ENCODE measurements around the gene ACTG1. TPM values are rescaled to one million over a fixed set of nuclear protein-coding genes. Genes with fewer than 3 reads are reported as not detected.

ACTG1 gene
- total RNA-seq, 1 donor from 2014 or later, result 2,441 TPM

DNA sequence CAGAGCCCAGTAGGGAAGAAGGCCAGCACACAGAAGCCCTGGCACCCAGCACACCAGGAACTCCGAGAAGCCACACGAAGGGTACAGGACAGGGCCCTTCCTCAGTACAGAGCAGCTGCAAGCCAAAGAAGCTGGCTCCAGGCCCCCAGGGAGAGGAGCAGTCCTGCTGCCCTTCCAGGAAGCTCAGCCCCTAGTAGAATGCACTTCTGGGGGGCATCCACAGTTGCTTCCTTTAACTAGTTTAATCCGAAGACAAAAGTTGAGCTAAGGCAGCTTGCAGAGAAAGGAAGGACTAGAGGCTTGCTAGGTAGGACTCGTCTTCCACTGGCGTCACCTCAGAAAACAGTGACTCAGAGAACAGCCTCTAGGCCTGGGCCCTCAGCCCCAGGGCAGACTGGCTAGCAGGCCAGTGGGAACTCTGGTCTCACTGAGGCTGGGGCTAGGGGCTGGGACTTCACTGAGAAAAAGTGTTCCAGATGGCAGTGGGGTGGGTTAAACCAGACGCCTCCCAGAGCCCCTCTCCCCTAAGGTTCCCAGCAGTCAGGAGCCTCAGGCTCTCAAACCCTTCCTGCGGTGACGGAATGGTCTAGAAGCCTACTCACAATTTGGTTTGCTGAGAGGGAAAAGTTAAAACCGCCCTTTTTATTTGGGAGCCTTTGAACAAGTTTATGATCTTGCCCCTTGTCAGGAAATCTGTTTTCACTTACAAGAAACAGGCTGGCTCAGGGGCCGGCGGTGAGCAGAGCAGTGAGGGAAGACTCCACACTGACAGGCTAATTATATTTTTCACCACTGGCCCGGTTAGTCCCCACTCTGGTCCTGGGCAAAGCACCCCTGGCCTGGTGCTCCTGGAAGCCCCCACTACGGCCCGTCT lies 41.4 kb downstream of the ACTG1 start:
- Histone ChIP-seq H3K36me3 (no peaks in the 10 kb centered on the region), H3K4me1 (peaks cover 16% of the 10 kb centered on the region), H3K27ac (peak overlapping the region; percentile 62), H3K9me3 (no peaks in the 10 kb centered on the region), H3K27me3 (no peaks in the 10 kb centered on the region), H3K4me3 (peak overlapping the region; percentile 34 to 38)
- no peak for DNase-seq (ENCODE audit: extremely low spot score in 2 of 2)
- intact Hi-C loops (cut with DNase I), result no loop called here
- TF ChIP-seq POLR2AphosphoS5 (IDR thresholded peaks at IDR 0.05; ENCODE audit: insufficient read depth in 1 of 2, low read depth in 1 of 2) (no peak), POLR2A (IDR thresholded peaks at IDR 0.05) (no peak)
- TF ChIP-seq, protein P1, sequence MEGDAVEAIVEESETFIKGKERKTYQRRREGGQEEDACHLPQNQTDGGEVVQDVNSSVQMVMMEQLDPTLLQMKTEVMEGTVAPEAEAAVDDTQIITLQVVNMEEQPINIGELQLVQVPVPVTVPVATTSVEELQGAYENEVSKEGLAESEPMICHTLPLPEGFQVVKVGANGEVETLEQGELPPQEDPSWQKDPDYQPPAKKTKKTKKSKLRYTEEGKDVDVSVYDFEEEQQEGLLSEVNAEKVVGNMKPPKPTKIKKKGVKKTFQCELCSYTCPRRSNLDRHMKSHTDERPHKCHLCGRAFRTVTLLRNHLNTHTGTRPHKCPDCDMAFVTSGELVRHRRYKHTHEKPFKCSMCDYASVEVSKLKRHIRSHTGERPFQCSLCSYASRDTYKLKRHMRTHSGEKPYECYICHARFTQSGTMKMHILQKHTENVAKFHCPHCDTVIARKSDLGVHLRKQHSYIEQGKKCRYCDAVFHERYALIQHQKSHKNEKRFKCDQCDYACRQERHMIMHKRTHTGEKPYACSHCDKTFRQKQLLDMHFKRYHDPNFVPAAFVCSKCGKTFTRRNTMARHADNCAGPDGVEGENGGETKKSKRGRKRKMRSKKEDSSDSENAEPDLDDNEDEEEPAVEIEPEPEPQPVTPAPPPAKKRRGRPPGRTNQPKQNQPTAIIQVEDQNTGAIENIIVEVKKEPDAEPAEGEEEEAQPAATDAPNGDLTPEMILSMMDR (IDR thresholded peaks at IDR 0.05), result no peak

DNA sequence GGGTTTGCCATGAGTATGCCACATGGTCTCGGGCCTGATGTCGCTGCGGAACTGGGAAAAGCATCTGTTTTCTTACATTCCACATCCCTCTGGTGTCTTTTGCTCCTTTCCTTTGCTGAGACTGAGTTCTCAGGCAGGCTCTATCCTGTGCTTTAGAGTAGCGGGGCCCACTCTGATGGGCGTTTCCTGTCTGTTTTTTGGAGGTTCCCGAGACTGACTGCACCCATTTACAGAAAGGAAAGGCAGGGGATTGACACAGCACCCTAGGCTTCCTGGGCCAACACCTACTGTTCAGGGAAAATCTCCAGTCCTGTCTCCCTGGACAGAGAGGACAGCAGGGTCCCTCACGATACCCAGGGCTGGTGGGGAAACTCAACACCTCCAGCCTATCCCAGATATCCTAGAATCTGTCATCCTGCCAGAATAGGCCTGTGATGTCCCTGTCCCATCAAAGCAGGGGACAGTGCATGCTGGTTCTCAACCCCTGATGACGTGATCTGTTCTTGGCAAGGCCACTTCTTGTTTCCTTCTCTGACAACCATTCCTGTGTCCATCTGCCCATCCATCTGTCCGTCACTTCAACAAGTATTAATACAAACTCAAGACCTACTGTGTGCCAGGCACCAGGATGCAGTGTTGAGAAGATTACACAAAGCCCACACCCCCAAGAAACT lies 42.2 kb downstream of the ACTG1 start:
- H3K36me3 ChIP-seq, result no peaks in the 10 kb centered on the region
- no peak for TF ChIP-seq POLR2AphosphoS5 (IDR thresholded peaks at IDR 0.05; ENCODE audit: insufficient read depth in 1 of 2, low read depth in 1 of 2)
- no peak overlapping the region for H3K4me3 ChIP-seq
- H3K27ac ChIP-seq, result peak overlapping the region; percentile 62
- no peaks in the 10 kb centered on the region for H3K9me3 ChIP-seq
- no peak for DNase-seq (ENCODE audit: extremely low spot score in 2 of 2)
- H3K27me3 ChIP-seq, result no peaks in the 10 kb centered on the region
- intact Hi-C loops (cut with DNase I), result no loop called here
- peaks cover 16% of the 10 kb centered on the region for H3K4me1 ChIP-seq

DNA sequence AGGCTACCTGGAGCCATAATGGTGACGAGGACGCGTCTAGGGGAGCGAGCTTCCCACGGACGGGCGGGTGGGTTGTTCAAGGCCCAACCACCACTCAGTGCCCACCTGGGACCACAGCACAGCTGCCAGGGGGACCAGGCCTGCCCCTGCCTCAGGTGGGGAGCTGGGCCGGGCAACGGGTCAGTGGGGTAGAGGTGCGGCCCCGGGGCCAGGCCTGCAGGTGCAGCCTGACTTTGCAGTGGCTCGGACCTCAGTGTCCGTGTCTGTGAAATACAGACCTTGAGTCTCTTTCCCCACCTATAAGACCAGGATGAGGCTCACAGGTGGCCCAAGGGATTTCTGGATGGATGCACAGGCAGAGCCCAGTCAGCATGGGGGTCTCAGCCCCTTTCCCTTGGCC lies 43.3 kb downstream of the ACTG1 start:
- Histone ChIP-seq H3K27me3 (no peaks in the 10 kb centered on the region), H3K27ac (no peak overlapping the region), H3K9me3 (no peaks in the 10 kb centered on the region), H3K4me3 (no peak overlapping the region), H3K36me3 (no peaks in the 10 kb centered on the region), H3K4me1 (peaks cover 16% of the 10 kb centered on the region)
- no peak for DNase-seq (ENCODE audit: extremely low spot score in 2 of 2)
- intact Hi-C loops (cut with DNase I), result no loop called here
- TF ChIP-seq, protein P1 (IDR thresholded peaks at IDR 0.05), result no peak
- TF ChIP-seq POLR2AphosphoS5 (IDR thresholded peaks at IDR 0.05; ENCODE audit: insufficient read depth in 1 of 2, low read depth in 1 of 2), result no peak
- TF ChIP-seq POLR2A (IDR thresholded peaks at IDR 0.05), result no peak

DNA sequence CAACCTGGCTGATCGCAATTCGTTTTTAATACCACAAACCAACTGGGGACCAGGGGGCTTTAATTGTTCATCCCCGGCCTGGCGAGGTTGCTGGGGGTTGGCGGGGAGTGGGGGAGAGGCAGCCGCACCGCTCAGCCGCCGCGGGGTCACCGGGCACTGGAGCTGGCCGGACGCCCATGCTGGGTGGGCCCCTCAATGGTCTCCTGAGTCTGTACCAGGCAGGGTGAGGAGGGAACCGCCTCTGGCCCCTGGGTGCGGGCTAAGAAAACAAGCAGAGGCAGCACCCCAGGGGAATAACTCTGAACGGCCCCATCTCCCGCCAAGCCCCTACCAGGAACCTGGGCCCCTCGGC lies 43.9 kb downstream of the ACTG1 start:
- no peak for TF ChIP-seq POLR2AphosphoS5 (IDR thresholded peaks at IDR 0.05; ENCODE audit: insufficient read depth in 1 of 2, low read depth in 1 of 2)
- no peak for TF ChIP-seq POLR2A (IDR thresholded peaks at IDR 0.05)
- TF ChIP-seq, protein P1 (IDR thresholded peaks at IDR 0.05), result no peak
- H3K27me3 ChIP-seq, result no peaks in the 10 kb centered on the region
- DNase-seq (ENCODE audit: extremely low spot score in 2 of 2), result no peak
- H3K9me3 ChIP-seq, result no peaks in the 10 kb centered on the region
- H3K4me1 ChIP-seq, result peaks cover 16% of the 10 kb centered on the region
- no peak overlapping the region for H3K27ac ChIP-seq
- intact Hi-C loops (cut with DNase I), result no loop called here
- H3K4me3 ChIP-seq, result no peak overlapping the region
- no peaks in the 10 kb centered on the region for H3K36me3 ChIP-seq

DNA sequence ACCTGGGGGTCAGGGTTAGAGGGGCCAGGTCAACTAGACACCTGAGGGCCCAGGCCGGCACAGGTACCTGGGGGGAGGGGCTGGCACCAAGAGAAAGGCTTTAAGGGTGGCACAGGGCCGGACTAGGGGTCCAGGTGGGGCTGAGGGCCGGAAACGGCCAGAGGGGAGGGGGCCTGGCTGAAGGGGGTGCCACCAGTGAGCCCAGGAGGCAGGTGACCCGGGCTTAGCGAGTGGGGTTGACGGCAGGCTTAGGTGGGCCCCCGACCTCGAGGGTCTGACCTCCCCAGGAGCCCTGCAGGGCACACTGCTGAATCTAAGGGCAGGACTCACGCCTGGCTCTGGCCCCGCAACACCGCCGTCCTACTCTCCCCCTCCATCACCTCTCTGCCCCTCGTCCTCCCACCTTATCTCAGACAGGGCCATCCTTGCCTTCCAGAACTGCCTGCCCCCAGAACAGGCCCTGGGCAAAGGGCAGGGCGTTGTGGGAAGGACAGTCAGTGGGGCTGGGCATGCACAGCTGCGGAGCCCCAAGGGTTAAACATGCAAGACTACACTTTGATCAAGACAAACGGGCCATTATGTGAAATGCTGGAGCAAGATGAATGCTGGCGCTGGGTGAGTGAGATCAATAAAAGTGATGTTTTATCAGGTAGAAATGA lies 44.4 kb downstream of the ACTG1 start:
- Histone ChIP-seq H3K36me3 (no peaks in the 10 kb centered on the region), H3K4me3 (no peak overlapping the region), H3K27ac (no peak overlapping the region), H3K4me1 (peaks cover 16% of the 10 kb centered on the region), H3K27me3 (no peaks in the 10 kb centered on the region), H3K9me3 (no peaks in the 10 kb centered on the region)
- intact Hi-C loops (cut with DNase I), result no loop called here
- no peak for DNase-seq (ENCODE audit: extremely low spot score in 2 of 2)
- TF ChIP-seq, protein P1 (IDR thresholded peaks at IDR 0.05), result no peak
- TF ChIP-seq POLR2A (IDR thresholded peaks at IDR 0.05) (no peak), POLR2AphosphoS5 (IDR thresholded peaks at IDR 0.05; ENCODE audit: insufficient read depth in 1 of 2, low read depth in 1 of 2) (no peak)

Measured in vagina (tissue), 2 donors.